Esophagus squamous epithelium (tissue), 4 donors: Measurements from ENCODE around the gene PSMB5.
A peak's percentile ranks its signal among the peaks of the same experiment; 100 is the strongest.

ENCODE experiments used
- CTCF ChIP-seq, 6 experiments: fragments of 450-650 bp in 4 of 6; fragments of 200-600 bp in 2 of 6; sonication (generic) in 2 of 6; IDR thresholded peaks; one replicate each; pipeline ENCODE4 v1.5.1; 2016 to 2019; ENCODE audit warnings: antibody characterized with exemption in 6 of 6, mild to moderate bottlenecking in 4 of 6, moderate library complexity in 4 of 6
- POLR2A ChIP-seq, 4 donors: fragments of 450-650 bp; IDR thresholded peaks; one replicate each; pipeline ENCODE4 v1.6.1; 2017; ENCODE audit warnings: antibody characterized with exemption in 4 of 4, mild to moderate bottlenecking in 4 of 4, moderate library complexity in 3 of 4

DNA sequence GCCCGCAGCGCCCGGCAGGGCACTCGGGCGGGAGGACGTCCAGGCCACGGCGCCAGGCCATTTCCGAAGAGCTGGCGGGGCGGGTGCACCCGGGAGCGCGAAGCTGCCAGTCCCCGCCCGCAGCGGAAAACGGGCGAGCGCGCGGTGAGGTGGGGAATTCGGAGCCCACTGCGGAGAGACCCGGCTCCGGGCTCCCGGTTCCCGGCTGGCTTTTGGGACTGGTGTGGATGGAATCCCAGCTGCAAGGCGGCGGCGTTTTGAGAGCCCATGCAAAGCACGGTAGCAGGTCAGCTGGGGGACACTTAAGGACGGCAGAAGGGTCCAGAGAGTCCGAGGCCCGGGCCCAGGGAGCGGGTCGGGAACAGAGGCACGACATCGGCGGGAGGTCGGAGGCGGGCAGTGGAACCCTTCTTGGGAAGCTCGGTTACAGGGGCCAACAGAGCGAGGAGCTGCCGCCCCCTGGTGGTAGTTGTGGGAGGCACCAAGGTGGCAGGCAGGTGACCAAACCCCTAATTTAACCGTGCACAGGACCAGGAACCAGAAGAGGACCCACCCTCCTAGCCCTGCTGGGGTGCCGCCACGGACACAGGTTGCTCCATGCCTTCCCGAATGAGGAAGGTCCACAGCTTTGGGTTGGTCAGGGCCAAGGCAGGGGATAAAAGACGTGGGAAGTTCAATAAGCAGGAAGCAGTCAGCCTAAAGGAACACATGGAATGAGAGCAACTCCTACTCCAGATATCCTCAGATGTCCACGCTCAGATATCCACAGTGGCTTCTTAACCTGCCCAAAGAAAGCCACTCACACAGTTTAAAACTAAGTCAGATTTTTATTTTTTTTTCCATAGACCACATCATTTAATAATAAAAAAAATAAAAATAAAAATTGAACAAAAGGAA is 23.3 kb upstream of the PSMB5 start:
- TF ChIP-seq CTCF (IDR thresholded peaks at IDR 0.05) (peak; percentile 90 to 97 (median 95)), POLR2A (IDR thresholded peaks at IDR 0.05) (no peak)
